GM12874 (cell line): Measurements from ENCODE around the gene CARD9.

ENCODE experiments used
- TF ChIP-seq, protein P1 (sequence below): IDR thresholded peaks from 2 replicates; pipeline ENCODE4 v1.5.1; 2011; ENCODE audit warnings: low read depth, mild to moderate bottlenecking, control low read depth, low read length, moderate library complexity; ENCODE audit not compliant: insufficient read depth

CARD9 gene

GRCh38 chr9:136383436-136383835 is 10.0 kb upstream of the CARD9 start:
- TF ChIP-seq, protein P1, sequence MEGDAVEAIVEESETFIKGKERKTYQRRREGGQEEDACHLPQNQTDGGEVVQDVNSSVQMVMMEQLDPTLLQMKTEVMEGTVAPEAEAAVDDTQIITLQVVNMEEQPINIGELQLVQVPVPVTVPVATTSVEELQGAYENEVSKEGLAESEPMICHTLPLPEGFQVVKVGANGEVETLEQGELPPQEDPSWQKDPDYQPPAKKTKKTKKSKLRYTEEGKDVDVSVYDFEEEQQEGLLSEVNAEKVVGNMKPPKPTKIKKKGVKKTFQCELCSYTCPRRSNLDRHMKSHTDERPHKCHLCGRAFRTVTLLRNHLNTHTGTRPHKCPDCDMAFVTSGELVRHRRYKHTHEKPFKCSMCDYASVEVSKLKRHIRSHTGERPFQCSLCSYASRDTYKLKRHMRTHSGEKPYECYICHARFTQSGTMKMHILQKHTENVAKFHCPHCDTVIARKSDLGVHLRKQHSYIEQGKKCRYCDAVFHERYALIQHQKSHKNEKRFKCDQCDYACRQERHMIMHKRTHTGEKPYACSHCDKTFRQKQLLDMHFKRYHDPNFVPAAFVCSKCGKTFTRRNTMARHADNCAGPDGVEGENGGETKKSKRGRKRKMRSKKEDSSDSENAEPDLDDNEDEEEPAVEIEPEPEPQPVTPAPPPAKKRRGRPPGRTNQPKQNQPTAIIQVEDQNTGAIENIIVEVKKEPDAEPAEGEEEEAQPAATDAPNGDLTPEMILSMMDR: no peak

- TF ChIP-seq, protein P1: no peak
Observed at GRCh38 chr9:136381966-136382513, 8.6 kb upstream of the CARD9 start.

GRCh38 chr9:136381311-136381710 is 7.8 kb upstream of the CARD9 start:
- TF ChIP-seq, protein P1: no peak

DNA sequence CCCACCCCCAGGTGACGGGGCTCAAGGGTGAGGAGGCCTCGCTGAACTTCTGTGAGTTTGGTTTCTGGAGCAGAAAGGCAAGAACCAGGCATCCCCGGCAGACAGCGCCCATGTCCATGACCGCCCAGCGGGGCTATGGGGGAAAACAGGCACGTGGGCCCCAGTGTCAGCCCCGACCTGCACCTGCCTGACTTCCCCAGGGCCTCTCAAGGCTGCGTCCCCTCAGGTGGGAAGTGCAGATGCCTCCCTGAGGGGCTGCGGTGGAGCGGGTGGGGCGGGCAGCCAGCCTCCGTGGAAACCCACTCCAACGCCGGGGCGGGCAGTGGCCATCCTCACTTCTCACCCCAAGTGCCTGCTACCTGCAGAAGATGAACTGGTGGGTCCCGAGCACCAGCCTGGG is 6.9 kb upstream of the CARD9 start:
- TF ChIP-seq, protein P1: no peak

- TF ChIP-seq, protein P1: no peak
Observed at GRCh38 chr9:136379891-136380290, 6.4 kb upstream of the CARD9 start.

DNA sequence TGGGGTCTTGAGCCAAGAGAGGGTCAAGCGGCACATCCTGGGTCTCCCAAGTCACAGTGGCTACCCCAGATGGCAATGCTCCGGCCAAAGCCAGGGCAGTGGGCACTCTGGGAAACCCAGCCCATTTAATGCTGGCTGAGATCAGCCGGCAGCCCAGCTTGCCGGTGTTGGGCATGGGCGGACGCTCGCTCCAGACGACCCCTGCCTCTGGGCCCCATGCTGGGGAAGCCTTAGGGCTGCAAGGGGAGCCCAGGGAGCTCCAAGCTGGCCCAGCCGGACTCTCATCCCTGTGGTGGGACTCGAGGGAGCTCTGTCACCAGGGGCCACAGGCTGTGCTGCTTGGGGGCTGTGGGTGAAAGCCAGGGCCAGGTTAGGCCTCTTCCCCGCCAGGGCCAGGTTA is 5.9 kb upstream of the CARD9 start:
- TF ChIP-seq, protein P1: no peak

DNA sequence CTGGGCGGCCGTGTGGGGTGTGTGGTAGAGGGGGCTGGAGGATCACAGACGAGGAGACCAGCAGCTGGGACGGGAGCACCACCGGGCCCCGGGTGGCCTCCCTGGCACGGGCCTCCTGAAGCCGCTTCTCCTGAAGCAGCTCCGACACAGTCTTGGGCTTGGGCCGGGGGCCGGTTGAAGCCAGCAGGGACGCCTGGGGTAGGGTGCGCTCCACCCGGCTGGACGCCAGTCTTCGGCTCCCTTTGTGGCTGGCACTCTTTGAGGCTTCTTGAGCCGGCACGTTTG is 5.5 kb upstream of the CARD9 start:
- TF ChIP-seq, protein P1: no peak
